TTC549 (cell line): ENCODE measurements around the gene GRB10.

Experiments used
- FAIRE-seq: peaks from 2 replicates; lab custom pipeline; 2012; peaks lifted over from hg19 to GRCh38; lab: Jason Lieb, UNC

GRB10 gene

GRCh38 chr7:50803359-50804337 lies 21.0 kb upstream of the GRB10 start:
- FAIRE-seq: no peak

GRCh38 chr7:50801907-50802306 lies 19.2 kb upstream of the GRB10 start:
- FAIRE-seq: no peak

GRCh38 chr7:50799873-50800272 lies 17.2 kb upstream of the GRB10 start:
- no peak for FAIRE-seq

GRCh38 chr7:50798126-50798525 lies 15.4 kb upstream of the GRB10 start:
- no peak for FAIRE-seq

GRCh38 chr7:50795831-50796230 lies 13.1 kb upstream of the GRB10 start:
- no peak for FAIRE-seq

GRCh38 chr7:50795253-50795652 lies 12.6 kb upstream of the GRB10 start:
- FAIRE-seq: no peak

- no peak for FAIRE-seq
Measured at GRCh38 chr7:50793947-50794570, 11.4 kb upstream of the GRB10 start.

- no peak for FAIRE-seq
Measured at GRCh38 chr7:50793120-50793946, 10.6 kb upstream of the GRB10 start.

- no peak for FAIRE-seq
Measured at GRCh38 chr7:50792342-50793119, 9.8 kb upstream of the GRB10 start.

- FAIRE-seq: no peak
Measured at GRCh38 chr7:50791938-50792341, 9.2 kb upstream of the GRB10 start.

GRCh38 chr7:50791363-50791937 lies 8.8 kb upstream of the GRB10 start:
- FAIRE-seq: no peak

- no peak for FAIRE-seq
Measured at GRCh38 chr7:50790381-50790780, 7.7 kb upstream of the GRB10 start.

- no peak for FAIRE-seq
Measured at GRCh38 chr7:50788382-50788781, 5.7 kb upstream of the GRB10 start.

- no peak for FAIRE-seq
Measured at GRCh38 chr7:50787825-50788224, 5.1 kb upstream of the GRB10 start.

- FAIRE-seq: no peak
Measured at GRCh38 chr7:50785346-50785745, 2.6 kb upstream of the GRB10 start.

GRCh38 chr7:50783801-50784507 lies 1.3 kb upstream of the GRB10 start:
- no peak for FAIRE-seq

GRCh38 chr7:50783303-50783702 lies 607 bp upstream of the GRB10 start:
- FAIRE-seq: no peak

GRCh38 chr7:50781381-50782293 lies 1.1 kb downstream of the GRB10 start:
- FAIRE-seq: no peak

GRCh38 chr7:50780436-50780835 lies 2.3 kb downstream of the GRB10 start:
- no peak for FAIRE-seq

GRCh38 chr7:50779427-50779826 lies 3.3 kb downstream of the GRB10 start:
- no peak for FAIRE-seq
